Panc1 (cell line): ENCODE results near the gene TBC1D7. TPM values are rescaled to one million over a fixed set of nuclear protein-coding genes. Genes with fewer than 3 reads are reported as not detected.

Experiments used
- ATAC-seq: fragments of 200-7000 bp; cut with Tn5 transposase; 2 replicates; pipeline ENCODE4 v1.9.1; 2020; ENCODE audit warnings: mild to moderate bottlenecking, moderate library complexity
- BruUV-seq: library from RNA; stranded (reverse); fragments of 400-500 nt; replicated peaks from 2 replicates; lab custom pipeline; 2021; lab: Mats Ljungman, UMichigan
- CTCF ChIA-PET: fragments of 300-600 bp; sonication (Branson Sonifier 250); formaldehyde crosslinking; loops from one replicate; lab custom pipeline; 2022; ENCODE audit warnings: antibody characterized with exemption; lab: Charles Lee
- POLR2A ChIA-PET: fragments of 300-600 bp; sonication (Branson Sonifier 250); formaldehyde crosslinking; loops from one replicate; lab custom pipeline; 2022; ENCODE audit warnings: antibody characterized with exemption; lab: Charles Lee
- DNase-seq: peaks from one replicate; pipeline ENCODE4 v3.0.0-alpha.2; 2010; ENCODE audit warnings: low read depth, low spot score
- H3K27ac ChIP-seq: 2 replicates; pipeline ENCODE4 v1.5.1; 2011; ENCODE audit warnings: mild to moderate bottlenecking, low read length, inconsistent platforms
- H3K27me3 ChIP-seq: fragments of 200-500 bp; sonication (Bioruptor generic); 2 replicates; pipeline ENCODE4 v1.6.0; 2014; ENCODE audit warnings: low read length, inconsistent platforms; ENCODE audit not compliant: control insufficient read depth, insufficient read depth
- H3K36me3 ChIP-seq: fragments of 200-500 bp; sonication (Bioruptor generic); 2 replicates; pipeline ENCODE4 v1.5.1; 2014; ENCODE audit warnings: inconsistent platforms, mild to moderate bottlenecking, low read length, moderate library complexity; ENCODE audit not compliant: control insufficient read depth, insufficient read depth
- H3K4me1 ChIP-seq: 2 replicates; pipeline ENCODE4 v1.5.1; 2011; ENCODE audit warnings: inconsistent platforms, mild to moderate bottlenecking, low read length, moderate library complexity; ENCODE audit not compliant: control insufficient read depth, insufficient read depth
- H3K4me3 ChIP-seq, 2 experiments: 2 replicates each; pipeline ENCODE4 v1.5.1; 2011 to 2012; ENCODE audit warnings: low read depth in 2 of 2, low read length in 2 of 2, mild to moderate bottlenecking in 2 of 2, inconsistent platforms in 1 of 2, moderate library complexity in 1 of 2
- H3K9me3 ChIP-seq: fragments of 200-500 bp; sonication (Bioruptor generic); 2 replicates; pipeline ENCODE4 v1.5.1; 2014; ENCODE audit warnings: low read depth, mild to moderate bottlenecking, inconsistent platforms, low read length, moderate library complexity; ENCODE audit not compliant: control insufficient read depth, insufficient read depth
- POLR2AphosphoS5 ChIP-seq: IDR thresholded peaks from 2 replicates; pipeline ENCODE4 v1.6.1; 2012; ENCODE audit warnings: mild to moderate bottlenecking, low read depth, low read length, moderate library complexity
- REST ChIP-seq, 2 experiments: IDR thresholded peaks; 2 replicates each; pipeline ENCODE4 v1.6.1; 2011 to 2012; ENCODE audit warnings: low read depth in 2 of 2, control low read depth in 1 of 2, low read length in 1 of 2, mild to moderate bottlenecking in 1 of 2, moderate library complexity in 1 of 2; ENCODE audit not compliant: insufficient read depth in 1 of 2
- SIN3A ChIP-seq: IDR thresholded peaks from 2 replicates; pipeline ENCODE4 v1.6.1; 2012; ENCODE audit warnings: low read depth, mild to moderate bottlenecking, low read length, moderate library complexity, borderline replicate concordance; ENCODE audit not compliant: insufficient read depth
- TCF7L2 ChIP-seq: IDR thresholded peaks from 2 replicates; pipeline ENCODE4 v1.6.1; 2011; ENCODE audit warnings: mild to moderate bottlenecking, low read depth, low read length, inconsistent platforms
- in situ Hi-C: cut with HindIII; loops from 2 replicates; pipeline ENCODE4 v1.10.0; 2016; ENCODE audit warnings: low sequenced_read_pairs, low pct_unique_long_range_greater_than_20kb
- intact Hi-C: fragments of 100-400 bp; cut with micrococcal nuclease; formaldehyde crosslinking; loops from one replicate; pipeline ENCODE4 v1.10.0; 2022; ENCODE audit not compliant: unreplicated experiment
- total RNA-seq: library from RNA; stranded (reverse); gene quantifications from one replicate; pipeline ENCODE4 v1.2.1, GENCODE V29; 2021; ENCODE audit not compliant: unreplicated experiment
- TF ChIP-seq, protein P1 (sequence below): fragments of 450-650 bp; IDR thresholded peaks from 2 replicates; pipeline ENCODE4 v1.5.1; 2017; ENCODE audit warnings: mild to moderate bottlenecking

The TBC1D7 gene
- total RNA-seq, 1 experiment from 2014 or later = 27.0 TPM

DNA sequence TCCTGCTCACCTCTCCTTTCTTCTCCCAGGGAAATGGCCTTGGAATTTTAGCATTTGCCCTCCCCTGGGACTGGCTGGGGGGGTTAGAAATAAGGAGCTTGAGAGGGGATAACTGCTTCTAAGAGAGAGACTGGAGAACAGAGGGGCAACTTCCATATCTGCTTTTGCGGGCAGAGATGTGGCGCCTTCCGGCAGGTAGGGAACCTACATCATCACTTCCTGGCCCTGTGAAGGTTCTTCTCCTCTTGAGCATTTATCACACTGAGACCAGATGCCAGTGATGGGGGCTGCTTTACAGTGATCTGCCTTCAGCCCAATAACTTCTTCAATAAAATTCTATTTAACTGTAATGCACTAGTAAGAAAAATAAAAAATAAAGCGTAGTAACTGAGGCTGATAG is 48.1 kb downstream of the TBC1D7 start:
- no peak overlapping the region for H3K4me3 ChIP-seq
- no peaks in the 10 kb centered on the region for H3K9me3 ChIP-seq
- H3K4me1 ChIP-seq = no peaks in the 10 kb centered on the region
- no peak overlapping the region for H3K27ac ChIP-seq
- ChIA-PET CTCF (no interaction called here), POLR2A (no interaction called here)
- TF ChIP-seq SIN3A (no peak), REST (IDR thresholded peaks at IDR 0.05; ENCODE audit: insufficient read depth in 1 of 2, low read depth in 2 of 2, low read length in 1 of 2) (no peak), POLR2AphosphoS5 (no peak), TCF7L2 (no peak)
- TF ChIP-seq, protein P1, sequence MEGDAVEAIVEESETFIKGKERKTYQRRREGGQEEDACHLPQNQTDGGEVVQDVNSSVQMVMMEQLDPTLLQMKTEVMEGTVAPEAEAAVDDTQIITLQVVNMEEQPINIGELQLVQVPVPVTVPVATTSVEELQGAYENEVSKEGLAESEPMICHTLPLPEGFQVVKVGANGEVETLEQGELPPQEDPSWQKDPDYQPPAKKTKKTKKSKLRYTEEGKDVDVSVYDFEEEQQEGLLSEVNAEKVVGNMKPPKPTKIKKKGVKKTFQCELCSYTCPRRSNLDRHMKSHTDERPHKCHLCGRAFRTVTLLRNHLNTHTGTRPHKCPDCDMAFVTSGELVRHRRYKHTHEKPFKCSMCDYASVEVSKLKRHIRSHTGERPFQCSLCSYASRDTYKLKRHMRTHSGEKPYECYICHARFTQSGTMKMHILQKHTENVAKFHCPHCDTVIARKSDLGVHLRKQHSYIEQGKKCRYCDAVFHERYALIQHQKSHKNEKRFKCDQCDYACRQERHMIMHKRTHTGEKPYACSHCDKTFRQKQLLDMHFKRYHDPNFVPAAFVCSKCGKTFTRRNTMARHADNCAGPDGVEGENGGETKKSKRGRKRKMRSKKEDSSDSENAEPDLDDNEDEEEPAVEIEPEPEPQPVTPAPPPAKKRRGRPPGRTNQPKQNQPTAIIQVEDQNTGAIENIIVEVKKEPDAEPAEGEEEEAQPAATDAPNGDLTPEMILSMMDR = no peak
- BruUV-seq = no TSS peak
- no peaks in the 10 kb centered on the region for H3K27me3 ChIP-seq
- H3K36me3 ChIP-seq = no peaks in the 10 kb centered on the region
- ATAC-seq (no peak), DNase-seq (no peak)
- intact Hi-C loops (no loop called here), in situ Hi-C loops (no loop called here)

GRCh38 chr6:13278991-13279390 is 49.3 kb downstream of the TBC1D7 start:
- ChIA-PET CTCF (no interaction called here), POLR2A (no interaction called here)
- no peak overlapping the region for H3K27ac ChIP-seq
- TF ChIP-seq TCF7L2 (no peak), SIN3A (no peak), POLR2AphosphoS5 (no peak), REST (IDR thresholded peaks at IDR 0.05; ENCODE audit: insufficient read depth in 1 of 2, low read depth in 2 of 2, low read length in 1 of 2) (no peak)
- TF ChIP-seq, protein P1 = no peak
- DNase-seq (no peak), ATAC-seq (no peak)
- intact Hi-C loops = no loop called here
- H3K9me3 ChIP-seq = no peaks in the 10 kb centered on the region
- no TSS peak for BruUV-seq
- in situ Hi-C loops = no loop called here
- H3K4me1 ChIP-seq = no peaks in the 10 kb centered on the region
- H3K27me3 ChIP-seq = no peaks in the 10 kb centered on the region; the same call in 1 of the 2 replicates
- no peaks in the 10 kb centered on the region for H3K36me3 ChIP-seq
- H3K4me3 ChIP-seq = no peak overlapping the region
